Right renal pelvis (tissue), 4 donors: ENCODE data around the gene COL26A1. TPM values are rescaled to one million over a fixed set of nuclear protein-coding genes. Genes with fewer than 3 reads are reported as not detected.
A peak's percentile ranks its signal among the peaks of the same experiment; 100 is the strongest.
"Not testable (repeated sequence)": the region's sequence is repeated elsewhere in the genome, so short reads cannot be mapped to it uniquely, and the experiment has no call there.

Experiments
- DNase-seq, 4 donors: peaks; one replicate each; pipeline ENCODE4 v3.0.0-alpha.2; 2013; ENCODE audit warnings: low read depth in 4 of 4, low spot score in 3 of 4, missing footprints in 1 of 4
- polyA plus RNA-seq, 4 donors: library from polyadenylated mRNA; unstranded; fragments of 120-200 nt; gene quantifications; one replicate each; pipeline ENCODE4 v1.2.1, GENCODE V29; 2013; ENCODE audit not compliant: insufficient read length in 4 of 4

Gene COL26A1
- polyA plus RNA-seq, 4 donors: 24.7 to 32.5 (median 25.7) TPM

GRCh38 chr7:101487105-101487458 lies 124.4 kb downstream of the COL26A1 start:
- no peak for DNase-seq

- DNase-seq: no peak
These were observed 125.1 kb downstream of the COL26A1 start for GRCh38 chr7:101487753-101488152.

- peak in 1 of 4 donors; percentile 65 for DNase-seq
These were observed 126.3 kb downstream of the COL26A1 start for GRCh38 chr7:101488826-101489572.

GRCh38 chr7:101490439-101490838 lies 127.8 kb downstream of the COL26A1 start:
- DNase-seq: not testable (repeated sequence)

GRCh38 chr7:101491442-101491841 lies 128.8 kb downstream of the COL26A1 start:
- DNase-seq: not testable (repeated sequence)

- DNase-seq: no peak
These were observed 132.1 kb downstream of the COL26A1 start for GRCh38 chr7:101494602-101495329.

GRCh38 chr7:101496017-101496416 lies 133.3 kb downstream of the COL26A1 start:
- DNase-seq: no peak

- DNase-seq: no peak
These were observed 138.7 kb downstream of the COL26A1 start for GRCh38 chr7:101501351-101501750.

GRCh38 chr7:101502466-101503098 lies 139.9 kb downstream of the COL26A1 start:
- no peak for DNase-seq

- not testable (repeated sequence) for DNase-seq
These were observed 142.8 kb downstream of the COL26A1 start for GRCh38 chr7:101505510-101505909.

- DNase-seq: no peak
These were observed 143.9 kb downstream of the COL26A1 start for GRCh38 chr7:101506531-101506930.

GRCh38 chr7:101507327-101507726 lies 144.7 kb downstream of the COL26A1 start:
- DNase-seq: no peak

GRCh38 chr7:101507791-101508252 lies 145.1 kb downstream of the COL26A1 start:
- DNase-seq: peak; percentile 77 to 84 (median 84)

GRCh38 chr7:101510297-101510696 lies 147.6 kb downstream of the COL26A1 start:
- DNase-seq: no peak

GRCh38 chr7:101511965-101512364 lies 149.3 kb downstream of the COL26A1 start:
- DNase-seq: no peak

GRCh38 chr7:101516851-101517250 lies 154.2 kb downstream of the COL26A1 start:
- no peak for DNase-seq

GRCh38 chr7:101517304-101517703 lies 154.6 kb downstream of the COL26A1 start:
- no peak for DNase-seq

- peak in 2 of 4 donors; percentile 38 to 44 for DNase-seq
These were observed 155.7 kb downstream of the COL26A1 start for GRCh38 chr7:101518336-101518735.

GRCh38 chr7:101519324-101520023 lies 156.8 kb downstream of the COL26A1 start:
- peak in 2 of 4 donors; percentile 39 to 64 for DNase-seq

- no peak for DNase-seq
These were observed 158.8 kb downstream of the COL26A1 start for GRCh38 chr7:101521430-101521925.

- no peak for DNase-seq
These were observed 159.3 kb downstream of the COL26A1 start for GRCh38 chr7:101522021-101522420.
